Upper lobe of right lung (tissue), 1 donor: Measurements from ENCODE around the gene MIOX. TPM values are rescaled to one million over a fixed set of nuclear protein-coding genes. Genes with fewer than 3 reads are reported as not detected.

Source experiments
- ATAC-seq: fragments of 200-7000 bp; cut with Tn5 transposase; one replicate; pipeline ENCODE4 v1.9.1; 2020; ENCODE audit warnings: mild to moderate bottlenecking, moderate library complexity
- DNase-seq: peaks from one replicate; pipeline ENCODE4 v3.0.0-alpha.2; 2020
- H3K27ac ChIP-seq: fragments of 200-600 bp; one replicate; pipeline ENCODE4 v1.8.0; 2022
- H3K27me3 ChIP-seq: fragments of 200-600 bp; one replicate; pipeline ENCODE4 v1.8.0; 2022; ENCODE audit warnings: mild to moderate bottlenecking
- H3K36me3 ChIP-seq: fragments of 200-600 bp; one replicate; pipeline ENCODE4 v1.8.0; 2022
- H3K4me1 ChIP-seq: fragments of 200-600 bp; one replicate; pipeline ENCODE4 v1.8.0; 2022
- H3K4me3 ChIP-seq: fragments of 200-600 bp; one replicate; pipeline ENCODE4 v1.8.0; 2022; ENCODE audit warnings: mild to moderate bottlenecking
- H3K9me3 ChIP-seq: fragments of 200-600 bp; one replicate; pipeline ENCODE4 v1.8.0; 2022
- intact Hi-C: fragments of 100-400 bp; cut with DNase I; formaldehyde crosslinking; loops from one replicate; pipeline ENCODE4 v1.11.0; 2022
- total RNA-seq: library from RNA; stranded (reverse); fragmentation: NEBNext Ultra II Directional; extraction: Animal tissue kit (Norgen Biotek cat#: 25700); gene quantifications from one replicate; pipeline ENCODE4 v1.2.1, GENCODE V29; 2021
- TF ChIP-seq, protein P1 (sequence below): fragments of 200-600 bp; IDR thresholded peaks from one replicate; pipeline ENCODE4 v1.8.0; 2022; ENCODE audit warnings: antibody characterized with exemption
- donor health status: DM: no; HTN: yes; CAD: no; lungs with severe emphysema.

The MIOX gene
- total RNA-seq, 1 donor from 2014 or later, result not detected

DNA sequence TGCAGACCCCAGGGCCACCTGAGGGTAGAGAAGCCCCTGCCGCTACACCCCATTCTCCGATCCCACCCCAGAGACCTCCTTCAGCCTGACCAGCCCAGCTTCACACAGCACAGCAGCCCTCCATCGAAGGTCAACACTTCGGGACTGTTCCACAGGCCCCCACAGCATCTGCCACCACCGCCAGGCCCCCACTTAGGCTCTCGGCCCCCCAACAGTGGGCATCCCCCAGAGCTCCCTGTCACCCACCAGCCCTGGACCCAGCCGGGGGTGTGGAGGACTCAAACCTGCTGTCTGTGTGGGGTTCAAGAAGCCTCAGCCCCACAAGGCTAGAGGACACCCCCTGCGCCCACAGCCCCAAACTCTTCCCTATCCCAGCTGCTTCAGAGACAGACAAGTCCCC is 18.0 kb upstream of the MIOX start:
- Histone ChIP-seq H3K36me3 (peaks cover 44% of the 10 kb centered on the region), H3K4me3 (no peak overlapping the region), H3K4me1 (peaks cover 43% of the 10 kb centered on the region), H3K27me3 (no peaks in the 10 kb centered on the region), H3K9me3 (no peaks in the 10 kb centered on the region), H3K27ac (peak overlapping the region; percentile 55)
- DNase-seq (no peak), ATAC-seq (no peak)
- TF ChIP-seq, protein P1, sequence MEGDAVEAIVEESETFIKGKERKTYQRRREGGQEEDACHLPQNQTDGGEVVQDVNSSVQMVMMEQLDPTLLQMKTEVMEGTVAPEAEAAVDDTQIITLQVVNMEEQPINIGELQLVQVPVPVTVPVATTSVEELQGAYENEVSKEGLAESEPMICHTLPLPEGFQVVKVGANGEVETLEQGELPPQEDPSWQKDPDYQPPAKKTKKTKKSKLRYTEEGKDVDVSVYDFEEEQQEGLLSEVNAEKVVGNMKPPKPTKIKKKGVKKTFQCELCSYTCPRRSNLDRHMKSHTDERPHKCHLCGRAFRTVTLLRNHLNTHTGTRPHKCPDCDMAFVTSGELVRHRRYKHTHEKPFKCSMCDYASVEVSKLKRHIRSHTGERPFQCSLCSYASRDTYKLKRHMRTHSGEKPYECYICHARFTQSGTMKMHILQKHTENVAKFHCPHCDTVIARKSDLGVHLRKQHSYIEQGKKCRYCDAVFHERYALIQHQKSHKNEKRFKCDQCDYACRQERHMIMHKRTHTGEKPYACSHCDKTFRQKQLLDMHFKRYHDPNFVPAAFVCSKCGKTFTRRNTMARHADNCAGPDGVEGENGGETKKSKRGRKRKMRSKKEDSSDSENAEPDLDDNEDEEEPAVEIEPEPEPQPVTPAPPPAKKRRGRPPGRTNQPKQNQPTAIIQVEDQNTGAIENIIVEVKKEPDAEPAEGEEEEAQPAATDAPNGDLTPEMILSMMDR, result no peak
- intact Hi-C loops, result no loop called here

DNA sequence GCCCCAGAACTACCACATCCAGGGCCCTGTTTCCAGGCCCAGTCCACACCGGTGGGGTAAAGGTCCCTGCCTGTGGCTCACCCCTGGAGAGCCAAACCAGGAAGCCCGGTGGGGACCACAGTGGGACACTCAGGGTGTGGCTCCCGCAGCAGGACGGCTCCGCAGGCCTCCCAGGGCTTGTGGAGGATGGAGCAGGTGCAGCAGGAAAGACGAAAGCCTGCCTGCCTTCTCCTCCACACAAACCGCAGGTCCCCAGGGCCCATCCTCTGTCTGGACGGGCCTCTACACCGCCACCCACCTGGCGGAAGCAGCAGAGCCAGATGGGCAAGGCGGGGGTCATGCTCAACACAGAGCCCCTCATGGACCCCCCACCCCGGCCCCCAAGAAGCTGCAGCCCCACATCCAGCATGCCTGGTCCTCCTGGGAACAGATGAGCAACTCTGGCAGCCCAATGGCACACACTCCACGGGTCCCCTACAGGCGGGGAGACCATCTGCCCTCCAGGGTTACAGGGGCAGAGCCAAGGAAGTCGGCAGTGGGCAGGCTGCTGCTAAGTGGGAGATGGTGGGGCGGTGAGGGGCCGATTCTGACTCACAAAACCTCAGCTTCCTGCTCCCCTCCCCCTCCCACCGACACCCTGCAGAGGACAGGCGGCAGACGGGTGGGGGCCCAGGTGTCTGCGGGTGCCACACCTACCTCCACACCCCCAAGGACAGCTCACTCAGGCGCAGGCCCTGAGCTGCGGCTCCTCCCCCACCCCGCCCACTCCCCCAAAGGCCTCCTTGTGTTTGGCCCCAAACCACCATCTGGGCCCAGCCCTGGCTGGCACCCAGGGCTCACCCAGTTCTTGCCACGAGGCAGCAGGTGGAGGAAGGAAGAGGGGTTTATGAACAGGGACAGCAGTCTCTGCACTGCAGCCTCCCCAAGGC is 17.0 kb upstream of the MIOX start:
- Histone ChIP-seq H3K4me3 (peak overlapping the region; percentile 10), H3K36me3 (peaks cover 34% of the 10 kb centered on the region), H3K27ac (peak overlapping the region; percentile 55), H3K27me3 (no peaks in the 10 kb centered on the region), H3K4me1 (peaks cover 47% of the 10 kb centered on the region), H3K9me3 (no peaks in the 10 kb centered on the region)
- DNase-seq, result peak; percentile 86
- intact Hi-C loops, result no loop called here
- TF ChIP-seq, protein P1, result no peak
- ATAC-seq, result peak; percentile 65

DNA sequence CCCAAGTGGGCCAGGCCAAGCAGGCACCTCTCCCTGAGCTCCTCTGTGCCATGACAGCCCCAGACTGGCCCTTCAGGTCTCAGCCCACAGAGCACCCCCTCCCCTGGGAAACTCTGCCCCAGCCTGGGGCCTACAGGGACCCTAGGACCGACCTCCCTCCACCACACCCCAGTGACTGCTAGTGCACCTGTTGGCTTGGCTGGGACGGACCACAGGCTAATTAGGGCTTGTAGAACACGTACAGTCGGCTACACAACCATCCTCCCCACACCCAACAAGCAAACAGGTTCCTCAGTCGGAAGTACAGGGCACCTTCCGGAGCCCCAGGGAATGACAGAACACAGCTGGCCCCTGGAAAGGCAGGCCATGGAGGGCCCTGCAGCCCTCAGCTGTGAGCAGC is 16.2 kb upstream of the MIOX start:
- DNase-seq (no peak), ATAC-seq (no peak)
- Histone ChIP-seq H3K27ac (peak overlapping the region; percentile 3), H3K4me1 (peaks cover 50% of the 10 kb centered on the region), H3K27me3 (no peaks in the 10 kb centered on the region), H3K9me3 (no peaks in the 10 kb centered on the region), H3K4me3 (no peak overlapping the region), H3K36me3 (peaks cover 26% of the 10 kb centered on the region)
- intact Hi-C loops, result no loop called here
- TF ChIP-seq, protein P1, result no peak

DNA sequence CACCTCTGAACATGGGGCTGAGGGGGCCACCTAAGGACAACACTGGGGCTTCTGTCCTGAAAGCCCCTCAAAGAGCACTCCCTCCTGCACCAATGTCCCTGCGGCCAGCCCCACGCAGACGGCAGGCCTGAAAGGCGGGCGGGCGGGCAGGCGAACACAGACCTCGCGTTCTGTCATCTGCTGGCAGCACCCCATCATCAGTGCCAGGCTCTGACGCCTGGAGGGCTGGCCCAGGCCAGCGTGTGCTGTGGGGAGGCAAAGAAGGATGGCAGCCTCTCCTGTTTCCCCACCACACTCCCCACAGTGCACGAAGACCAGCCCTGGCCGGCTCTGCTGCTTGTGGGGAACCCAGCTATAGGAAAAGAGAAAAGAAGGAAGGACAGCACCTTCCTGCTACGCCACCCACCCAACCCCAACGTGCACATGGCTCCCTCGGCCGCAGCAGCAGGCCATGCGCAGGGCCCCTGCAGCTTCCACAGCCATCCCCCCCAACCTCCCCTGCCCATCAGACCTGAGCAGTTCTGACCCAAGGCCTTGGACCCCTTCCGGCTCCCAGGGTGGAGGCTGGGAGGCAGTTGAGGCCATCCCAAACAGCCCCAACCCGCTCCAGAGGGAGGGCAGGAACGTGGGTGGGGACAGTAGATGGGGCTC is 15.3 kb upstream of the MIOX start:
- ATAC-seq, result no peak
- Histone ChIP-seq H3K9me3 (no peaks in the 10 kb centered on the region), H3K27me3 (no peaks in the 10 kb centered on the region), H3K4me3 (no peak overlapping the region), H3K36me3 (peaks cover 18% of the 10 kb centered on the region), H3K27ac (peak overlapping the region; percentile 3), H3K4me1 (peaks cover 52% of the 10 kb centered on the region)
- no peak for DNase-seq
- intact Hi-C loops, result no loop called here
- TF ChIP-seq, protein P1, result no peak

DNA sequence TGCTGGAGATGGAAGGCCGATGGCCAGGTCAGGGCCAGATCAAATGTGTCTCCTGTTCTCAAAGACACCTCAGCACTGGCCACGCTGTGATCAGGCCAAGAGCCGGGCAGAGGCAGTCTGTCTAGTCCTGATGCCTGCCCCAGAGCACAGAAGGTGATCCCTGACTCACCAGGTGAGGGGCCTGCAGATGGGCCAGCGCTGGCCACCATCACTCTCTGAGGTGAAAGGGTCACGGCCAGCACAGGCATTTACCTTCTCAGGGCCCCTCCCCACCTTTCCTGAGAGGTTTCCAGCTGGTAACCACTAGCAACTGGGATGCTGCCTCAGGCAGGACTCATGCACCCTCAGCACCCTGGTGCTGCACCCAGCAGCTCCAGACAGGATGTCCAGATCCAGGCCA is 14.7 kb upstream of the MIOX start:
- Histone ChIP-seq H3K27ac (no peak overlapping the region), H3K9me3 (no peaks in the 10 kb centered on the region), H3K4me3 (no peak overlapping the region), H3K27me3 (no peaks in the 10 kb centered on the region), H3K4me1 (peaks cover 52% of the 10 kb centered on the region), H3K36me3 (peaks cover 12% of the 10 kb centered on the region)
- DNase-seq, result no peak
- intact Hi-C loops, result no loop called here
- TF ChIP-seq, protein P1, result no peak
- no peak for ATAC-seq
